IMR-90 (cell line): ENCODE data around the gene CLDN7. TPM values are rescaled to one million over a fixed set of nuclear protein-coding genes. Genes with fewer than 3 reads are reported as not detected.

Source experiments
- ATAC-seq: fragments of 200-7000 bp; cut with Tn5 transposase; 2 replicates; pipeline ENCODE4 v1.9.1; 2020; ENCODE audit warnings: low read depth, mild to moderate bottlenecking, moderate library complexity
- BruUV-seq: library from RNA; stranded (reverse); fragments of 400-500 nt; replicated peaks from 2 replicates; lab custom pipeline; 2021; lab: Mats Ljungman, UMichigan
- CTCF ChIA-PET: fragments of 300-600 bp; formaldehyde crosslinking; extraction: SDS; loops from one replicate; lab custom pipeline; 2021; ENCODE audit warnings: antibody characterized with exemption; lab: Yijun Ruan, JAX
- POLR2A ChIA-PET: fragments of 300-600 bp; sonication (Branson Sonifier 250); formaldehyde crosslinking; loops from one replicate; lab custom pipeline; 2022; ENCODE audit warnings: antibody characterized with exemption; ENCODE audit not compliant: unreplicated experiment; lab: Charles Lee
- DNase-seq: peaks from one replicate; pipeline ENCODE4 v3.0.0; 2013
- H2AFZ ChIP-seq: replicated peaks from 2 replicates; pipeline ENCODE3; 2013; ENCODE audit warnings: low read length, mild to moderate bottlenecking; ENCODE audit not compliant: poor library complexity
- H2AK5ac ChIP-seq: 2 replicates; pipeline ENCODE4 v1.6.1; 2013; ENCODE audit warnings: low read depth, low read length, inconsistent platforms
- H2AK9ac ChIP-seq: replicated peaks from 2 replicates; pipeline ENCODE3; 2013; ENCODE audit warnings: mild to moderate bottlenecking, low read depth, low read length, moderate library complexity; ENCODE audit not compliant: poor library complexity
- H2BK120ac ChIP-seq: 2 replicates; pipeline ENCODE4 v1.6.1; 2013; ENCODE audit warnings: low read depth, low read length, inconsistent platforms
- H2BK15ac ChIP-seq: 3 replicates; pipeline ENCODE4 v1.6.1; 2013; ENCODE audit warnings: low read depth, low read length, inconsistent platforms
- H2BK20ac ChIP-seq: 2 replicates; pipeline ENCODE4 v1.6.1; 2013; ENCODE audit warnings: low read depth, mild to moderate bottlenecking, inconsistent platforms, low read length, moderate library complexity
- H2BK5ac ChIP-seq: 2 replicates; pipeline ENCODE4 v1.6.1; 2013; ENCODE audit warnings: mild to moderate bottlenecking, low read depth, low read length, inconsistent platforms; ENCODE audit not compliant: poor library complexity, severe bottlenecking
- H3K14ac ChIP-seq: replicated peaks from 2 replicates; pipeline ENCODE4 v1.6.1; 2013; ENCODE audit warnings: low read depth, low read length, inconsistent platforms
- H3K18ac ChIP-seq: 2 replicates; pipeline ENCODE4 v1.6.1; 2013; ENCODE audit warnings: low read depth, low read length, control low read depth
- H3K23ac ChIP-seq: 2 replicates; pipeline ENCODE4 v1.6.1; 2013; ENCODE audit warnings: low read depth, low read length, inconsistent platforms
- H3K27ac ChIP-seq: 2 replicates; pipeline ENCODE4 v1.5.1; 2013; ENCODE audit warnings: mild to moderate bottlenecking, control low read depth, low read length; ENCODE audit not compliant: insufficient read depth
- H3K27me3 ChIP-seq: 2 replicates; pipeline ENCODE4 v1.6.1; 2013; ENCODE audit warnings: low read length; ENCODE audit not compliant: control insufficient read depth, insufficient read depth
- H3K36me3 ChIP-seq: 2 replicates; pipeline ENCODE4 v1.6.1; 2013; ENCODE audit warnings: low read length, mixed read lengths; ENCODE audit not compliant: control insufficient read depth, insufficient read depth
- H3K4ac ChIP-seq: 2 replicates; pipeline ENCODE4 v1.6.1; 2013; ENCODE audit warnings: low read depth, low read length, inconsistent platforms
- H3K4me1 ChIP-seq: 2 replicates; pipeline ENCODE4 v1.6.1; 2013; ENCODE audit warnings: low read length, mixed read lengths; ENCODE audit not compliant: control insufficient read depth, insufficient read depth
- H3K4me2 ChIP-seq: 2 replicates; pipeline ENCODE4 v1.6.1; 2013; ENCODE audit warnings: low read depth, mild to moderate bottlenecking, control low read depth, low read length, moderate library complexity
- H3K4me3 ChIP-seq: 2 replicates; pipeline ENCODE4 v1.5.1; 2013; ENCODE audit warnings: low read depth, mild to moderate bottlenecking, control low read depth, low read length, moderate library complexity; ENCODE audit not compliant: insufficient read depth
- H3K56ac ChIP-seq: 2 replicates; pipeline ENCODE4 v1.6.1; 2013; ENCODE audit warnings: low read length, inconsistent platforms; ENCODE audit not compliant: insufficient read depth; ENCODE audit errors: extremely low read depth
- H3K79me1 ChIP-seq, 2 experiments: 2 replicates each; pipeline ENCODE4 v1.6.1; 2013; ENCODE audit warnings: low read length in 2 of 2, inconsistent platforms in 1 of 2, low read depth in 1 of 2
- H3K9ac ChIP-seq: 2 replicates; pipeline ENCODE4 v1.6.1; 2013; ENCODE audit warnings: low read depth, low read length, control low read depth
- H3K9me1 ChIP-seq: 2 replicates; pipeline ENCODE4 v1.6.1; 2013; ENCODE audit warnings: low read length, inconsistent platforms; ENCODE audit not compliant: insufficient read depth
- H3K9me3 ChIP-seq: 2 replicates; pipeline ENCODE4 v1.6.1; 2013; ENCODE audit warnings: low read length; ENCODE audit not compliant: control insufficient read depth, insufficient read depth
- H4K20me1 ChIP-seq: 2 replicates; pipeline ENCODE4 v1.6.1; 2013; ENCODE audit warnings: low read length, inconsistent platforms; ENCODE audit not compliant: insufficient read depth
- H4K5ac ChIP-seq: 2 replicates; pipeline ENCODE4 v1.6.1; 2013; ENCODE audit warnings: mild to moderate bottlenecking, low read depth, low read length, control low read depth
- H4K8ac ChIP-seq, 2 experiments: 2 replicates each; pipeline ENCODE4 v1.6.1; 2013; ENCODE audit warnings: low read depth in 2 of 2, low read length in 2 of 2, control low read depth in 1 of 2, inconsistent platforms in 1 of 2
- H4K91ac ChIP-seq: 2 replicates; pipeline ENCODE4 v1.6.1; 2013; ENCODE audit warnings: low read depth, low read length, inconsistent platforms; ENCODE audit not compliant: insufficient read depth
- CEBPB ChIP-seq: IDR thresholded peaks from 2 replicates; pipeline ENCODE4 v1.6.1; 2012; ENCODE audit warnings: low read depth, low read length, improper control_type of control experiment
- CHD1 ChIP-seq: IDR thresholded peaks from 2 replicates; pipeline ENCODE4 v1.6.1; 2012; ENCODE audit warnings: low read depth, low read length, improper control_type of control experiment
- ELK1 ChIP-seq: fragments of 150-350 bp; IDR thresholded peaks from 2 replicates; pipeline ENCODE4 v1.6.1; 2016; ENCODE audit warnings: low read depth, mild to moderate bottlenecking, low read length, moderate library complexity, borderline replicate concordance
- FOS ChIP-seq: fragments of 150-350 bp; IDR thresholded peaks from 2 replicates; pipeline ENCODE4 v1.6.1; 2016; ENCODE audit warnings: low read depth, low read length
- MAZ ChIP-seq: IDR thresholded peaks from 2 replicates; pipeline ENCODE4 v1.6.1; 2012; ENCODE audit warnings: low read depth, mild to moderate bottlenecking, low read length, improper control_type of control experiment, moderate library complexity, borderline replicate concordance
- MXI1 ChIP-seq: IDR thresholded peaks from 2 replicates; pipeline ENCODE4 v1.6.1; 2012; ENCODE audit warnings: low read depth, mild to moderate bottlenecking, low read length, moderate library complexity, borderline replicate concordance
- POLR2A ChIP-seq: IDR thresholded peaks from 2 replicates; pipeline ENCODE4 v1.6.1; 2012; ENCODE audit warnings: mild to moderate bottlenecking, low read depth, low read length
- RAD21 ChIP-seq: IDR thresholded peaks from 2 replicates; pipeline ENCODE4 v1.6.1; 2012; ENCODE audit warnings: low read length, improper control_type of control experiment
- RFX5 ChIP-seq: IDR thresholded peaks from 2 replicates; pipeline ENCODE4 v1.8.0; 2012; ENCODE audit warnings: low read depth, mild to moderate bottlenecking, low read length, moderate library complexity
- SMC3 ChIP-seq: fragments of 150-350 bp; IDR thresholded peaks from 2 replicates; pipeline ENCODE4 v1.6.1; 2016; ENCODE audit warnings: low read depth, mild to moderate bottlenecking, antibody characterized with exemption, low read length, moderate library complexity
- WGBS, 2 experiments: methylation state at CpG; one replicate each; pipeline versions ENCODE4 v1.1.5 to v1.1.7; 2013; ENCODE audit warnings: missing lambda C conversion rate in 2 of 2; ENCODE audit not compliant: insufficient read length in 1 of 2; ENCODE audit errors: extremely low coverage in 2 of 2; 5-methylcytosine and 5-hydroxymethylcytosine counted together
- dilution Hi-C: fragments of 300-500 bp; cut with HindIII; formaldehyde crosslinking; loops from one replicate; pipeline ENCODE4 v1.14.3; 2018; ENCODE audit warnings: low sequenced_read_pairs; ENCODE audit not compliant: unreplicated experiment
- in situ Hi-C: fragments of 300-500 bp; cut with MboI; formaldehyde crosslinking; loops from 3 replicates; pipeline ENCODE4 v1.14.3; 2019; ENCODE audit warnings: low sequenced_read_pairs, inconsistent platforms, mixed read lengths
- intact Hi-C: fragments of 100-400 bp; cut with micrococcal nuclease; formaldehyde crosslinking; loops from 2 replicates; pipeline ENCODE4 v1.10.0; 2022
- polyA plus RNA-seq, 3 experiments: library from polyadenylated mRNA; depleted of rRNA; stranded (reverse); fragments of >200 nt; gene quantifications; 2 replicates each; pipeline ENCODE4 v1.2.3, GENCODE V29; 2012; ENCODE audit warnings: low replicate concordance in 1 of 3
- total RNA-seq: library from RNA; depleted of rRNA; stranded (reverse); fragments of >200 nt; gene quantifications from 2 replicates; pipeline ENCODE4 v1.2.3, GENCODE V29; 2012
- TF ChIP-seq, protein P1 (sequence below): conservative IDR thresholded peaks from 2 replicates; pipeline ENCODE4 v1.5.1; 2012; ENCODE audit warnings: mild to moderate bottlenecking, low read depth, low read length, improper control_type of control experiment
- TF ChIP-seq, protein P2 (sequence below): fragments of 150-350 bp; IDR thresholded peaks from 2 replicates; pipeline ENCODE4 v1.6.1; 2017; ENCODE audit warnings: mild to moderate bottlenecking, antibody characterized with exemption, low read length, low read depth

Gene CLDN7
- total and polyA plus RNA-seq, 2 of the 4 experiments (the other 2 are of a cell fraction): 1.4 TPM

DNA sequence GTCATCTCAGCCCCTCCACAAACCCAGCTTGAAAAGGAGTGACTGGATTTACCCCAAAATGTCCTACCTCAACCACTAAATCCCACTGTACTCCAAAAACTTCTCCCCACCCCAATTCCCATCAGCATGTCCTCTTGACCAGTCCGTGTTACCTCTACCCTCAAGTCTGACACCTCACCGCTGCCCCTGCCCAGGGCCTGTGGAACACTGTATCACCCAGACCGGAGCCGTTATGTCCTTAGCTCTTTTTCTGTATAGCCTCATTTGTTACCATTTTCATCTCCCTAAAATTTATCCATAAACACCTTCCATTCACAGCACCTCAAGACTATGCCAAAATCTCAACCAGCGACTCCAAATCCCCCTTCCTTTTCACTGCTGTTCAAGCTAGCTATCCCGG lies 25.5 kb downstream of the CLDN7 start:
- no peak overlapping the region for H3K27ac ChIP-seq
- no peaks in the 10 kb centered on the region for H3K9me3 ChIP-seq
- peaks cover 11% of the 10 kb centered on the region for H3K4me1 ChIP-seq
- no TSS peak for BruUV-seq
- 0 out of 2 replicates have a peak overlapping the region, but pooled peaks have one; percentile 74 for H3K4ac ChIP-seq
- H4K91ac ChIP-seq: no peak overlapping the region
- no peak for DNase-seq
- no peak overlapping the region for H2AFZ ChIP-seq
- peak overlapping the region; percentile 68; the same call in 1 of the 2 replicates for H3K23ac ChIP-seq
- no peak overlapping the region for H2AK5ac ChIP-seq
- H2BK5ac ChIP-seq: no peak overlapping the region
- in situ Hi-C loops: loop anchor here (25.0 kb wide), 1 partner anchor 925 kb away; the partner anchor contains the start of genes PER1 and VAMP2
- H4K5ac ChIP-seq: no peak overlapping the region
- WGBS, 2 experiments: 90% methylated on average over 6 of the region's 6 CpGs; no CpG with 5 or more reads in 1 of the 2 experiments
- H3K79me1 ChIP-seq: peaks cover 24 to 75% of the 10 kb centered on the region in 2 experiments
- no peak overlapping the region for H3K9ac ChIP-seq
- no peak overlapping the region for H2BK120ac ChIP-seq
- H3K14ac ChIP-seq: no peak overlapping the region
- no peak overlapping the region for H3K18ac ChIP-seq
- H3K9me1 ChIP-seq: peaks cover 8% of the 10 kb centered on the region
- POLR2A ChIA-PET: no interaction called here
- no peak overlapping the region for H3K4me3 ChIP-seq
- H3K27me3 ChIP-seq: no peaks in the 10 kb centered on the region
- intact Hi-C loops: loop anchor here (5.0 kb wide), 1 partner anchor 60 kb away; no protein-coding TSS in a partner anchor
- no peak overlapping the region for H2BK20ac ChIP-seq
- dilution Hi-C loops: no loop called here
- H3K56ac ChIP-seq: no peak overlapping the region
- H3K36me3 ChIP-seq: peaks cover 36% of the 10 kb centered on the region
- no peak overlapping the region for H2AK9ac ChIP-seq
- CTCF ChIA-PET: no interaction called here
- H2BK15ac ChIP-seq: no peak overlapping the region
- TF ChIP-seq, protein P1, sequence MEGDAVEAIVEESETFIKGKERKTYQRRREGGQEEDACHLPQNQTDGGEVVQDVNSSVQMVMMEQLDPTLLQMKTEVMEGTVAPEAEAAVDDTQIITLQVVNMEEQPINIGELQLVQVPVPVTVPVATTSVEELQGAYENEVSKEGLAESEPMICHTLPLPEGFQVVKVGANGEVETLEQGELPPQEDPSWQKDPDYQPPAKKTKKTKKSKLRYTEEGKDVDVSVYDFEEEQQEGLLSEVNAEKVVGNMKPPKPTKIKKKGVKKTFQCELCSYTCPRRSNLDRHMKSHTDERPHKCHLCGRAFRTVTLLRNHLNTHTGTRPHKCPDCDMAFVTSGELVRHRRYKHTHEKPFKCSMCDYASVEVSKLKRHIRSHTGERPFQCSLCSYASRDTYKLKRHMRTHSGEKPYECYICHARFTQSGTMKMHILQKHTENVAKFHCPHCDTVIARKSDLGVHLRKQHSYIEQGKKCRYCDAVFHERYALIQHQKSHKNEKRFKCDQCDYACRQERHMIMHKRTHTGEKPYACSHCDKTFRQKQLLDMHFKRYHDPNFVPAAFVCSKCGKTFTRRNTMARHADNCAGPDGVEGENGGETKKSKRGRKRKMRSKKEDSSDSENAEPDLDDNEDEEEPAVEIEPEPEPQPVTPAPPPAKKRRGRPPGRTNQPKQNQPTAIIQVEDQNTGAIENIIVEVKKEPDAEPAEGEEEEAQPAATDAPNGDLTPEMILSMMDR: no peak
- TF ChIP-seq MAZ (no peak), RFX5 (no peak), SMC3 (no peak), MXI1 (no peak), CHD1 (no peak), FOS (no peak), ELK1 (no peak), CEBPB (no peak), RAD21 (no peak), POLR2A (no peak)
- TF ChIP-seq, protein P2, sequence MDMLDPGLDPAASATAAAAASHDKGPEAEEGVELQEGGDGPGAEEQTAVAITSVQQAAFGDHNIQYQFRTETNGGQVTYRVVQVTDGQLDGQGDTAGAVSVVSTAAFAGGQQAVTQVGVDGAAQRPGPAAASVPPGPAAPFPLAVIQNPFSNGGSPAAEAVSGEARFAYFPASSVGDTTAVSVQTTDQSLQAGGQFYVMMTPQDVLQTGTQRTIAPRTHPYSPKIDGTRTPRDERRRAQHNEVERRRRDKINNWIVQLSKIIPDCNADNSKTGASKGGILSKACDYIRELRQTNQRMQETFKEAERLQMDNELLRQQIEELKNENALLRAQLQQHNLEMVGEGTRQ: no peak
- no peak overlapping the region for H4K8ac ChIP-seq
- H4K20me1 ChIP-seq: peaks cover 44% of the 10 kb centered on the region
- no peak overlapping the region for H3K4me2 ChIP-seq
- ATAC-seq: no peak
